ENCODE results near the gene COPS7A. TPM values are rescaled to one million over a fixed set of nuclear protein-coding genes. Genes with fewer than 3 reads are reported as not detected.
A peak's percentile ranks its signal among the peaks of the same experiment; 100 is the strongest.

The COPS7A gene
- total and polyA plus RNA-seq, 2 experiments from 2014 or later, result 37.7 to 51.9 TPM

DNA sequence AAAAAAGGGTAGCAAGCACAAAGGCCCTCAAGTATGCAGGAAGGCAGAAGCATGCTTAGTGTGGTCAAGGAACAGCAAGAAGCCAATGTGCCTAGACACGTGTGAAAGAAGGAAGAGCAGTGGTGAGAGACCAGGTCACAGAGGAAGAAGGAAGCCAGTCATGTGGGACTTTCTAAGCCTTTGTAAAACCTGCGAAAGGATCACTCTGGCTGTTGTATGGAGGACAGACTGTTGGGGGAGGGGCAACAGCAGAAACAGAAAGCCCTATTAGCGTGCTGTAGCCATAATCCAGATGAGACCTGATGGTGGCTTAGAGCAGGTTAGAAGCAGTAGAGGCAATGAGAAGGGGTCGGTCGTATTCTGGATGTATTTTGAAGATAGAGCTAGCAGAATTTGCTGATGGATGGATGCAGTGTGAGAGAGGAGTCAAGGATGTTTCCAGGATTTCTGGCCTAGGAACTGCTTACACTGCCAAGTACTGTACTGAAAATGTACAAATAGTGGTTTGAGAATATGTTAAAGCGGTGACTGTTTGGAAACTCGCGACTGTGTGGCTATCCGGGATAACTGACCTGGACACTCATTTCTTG lies 34.8 kb downstream of the COPS7A start:
- Histone ChIP-seq H3K27ac (ENCODE audit: low read depth) (no peak overlapping the region), H3K79me2 (replicated peaks; ENCODE audit: insufficient read depth) (no peaks in the 10 kb centered on the region), H3K36me3 (ENCODE audit: insufficient read depth) (no peaks in the 10 kb centered on the region), H3K9me2 (ENCODE audit: insufficient read depth) (peaks cover 13% of the 10 kb centered on the region), H3K27me3 (ENCODE audit: insufficient read depth) (no peaks in the 10 kb centered on the region), H2AFZ (peak overlapping the region; percentile 40), H3K4me1 (ENCODE audit: insufficient read depth) (peaks cover 18% of the 10 kb centered on the region), H3F3A (replicated peaks; ENCODE audit: low read depth) (no peaks in the 10 kb centered on the region; the same call in 1 of the 2 replicates), H3K4me3 (no peak overlapping the region), H4K20me1 (replicated peaks; ENCODE audit: insufficient read depth) (no peaks in the 10 kb centered on the region), H3K4me2 (no peak overlapping the region)
- Mint-ChIP-seq H3K4me1 (peaks cover 36% of the 10 kb centered on the region), H3K36me3 (ENCODE audit: low read depth) (no peaks in the 10 kb centered on the region; the same call in 2 of the 3 replicates), H3K27me3 (ENCODE audit: insufficient read depth, low read depth, poor library complexity) (peaks cover 19% of the 10 kb centered on the region), H3K4me3 (no peak overlapping the region; the same call in 2 of the 3 replicates), H3K27ac (no peak overlapping the region), H3K9me3 (no peaks in the 10 kb centered on the region)
- DNase-seq (ENCODE audit: low spot score) (peak; percentile 41), ATAC-seq (no peak)
- TF ChIP-seq NANOG (IDR thresholded peaks at IDR 0.05; ENCODE audit: borderline replicate concordance), result no peak
- TF ChIP-seq EZH2phosphoT487 (IDR thresholded peaks at IDR 0.05; ENCODE audit: unreplicated experiment), result no peak
- no peak for TF ChIP-seq CREB1 (CRISPR knock-in tag; IDR thresholded peaks at IDR 0.05; ENCODE audit: low read depth)
- no peak for TF ChIP-seq JUNB (IDR thresholded peaks at IDR 0.05; ENCODE audit: unreplicated experiment)

DNA sequence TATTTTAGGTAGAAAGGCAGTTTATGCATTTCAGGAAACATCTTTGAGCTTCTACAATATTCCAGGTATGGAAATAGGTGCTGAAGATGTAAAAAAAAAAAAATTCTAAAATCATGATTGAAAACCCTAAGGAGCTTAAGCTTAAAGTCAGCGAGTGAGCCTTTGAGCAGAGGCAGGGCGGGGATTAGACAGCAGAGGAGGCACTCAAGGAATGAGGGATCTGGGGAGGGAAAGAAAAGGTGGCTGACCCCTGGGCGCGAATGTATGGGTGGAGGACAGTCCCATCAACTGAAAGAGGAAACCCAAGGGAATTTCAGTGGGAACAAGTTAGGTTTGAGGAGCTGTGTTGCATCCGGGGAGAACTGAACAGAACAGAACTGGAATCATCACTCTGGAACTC lies 35.9 kb downstream of the COPS7A start:
- no peak for ATAC-seq
- Mint-ChIP-seq H3K4me3 (no peak overlapping the region; the same call in 2 of the 3 replicates), H3K4me1 (peaks cover 35% of the 10 kb centered on the region), H3K9me3 (no peaks in the 10 kb centered on the region; the same call in 2 of the 3 replicates), H3K27me3 (ENCODE audit: insufficient read depth, low read depth, poor library complexity) (peaks cover 27% of the 10 kb centered on the region), H3K36me3 (ENCODE audit: low read depth) (no peaks in the 10 kb centered on the region; the same call in 2 of the 3 replicates), H3K27ac (no peak overlapping the region)
- Histone ChIP-seq H3F3A (replicated peaks; ENCODE audit: low read depth) (no peaks in the 10 kb centered on the region; the same call in 1 of the 2 replicates), H4K20me1 (replicated peaks; ENCODE audit: insufficient read depth) (no peaks in the 10 kb centered on the region), H3K4me1 (ENCODE audit: insufficient read depth) (peaks cover 13% of the 10 kb centered on the region), H3K27me3 (ENCODE audit: insufficient read depth) (no peaks in the 10 kb centered on the region), H3K9me2 (ENCODE audit: insufficient read depth) (peaks cover 13% of the 10 kb centered on the region), H3K79me2 (replicated peaks; ENCODE audit: insufficient read depth) (no peaks in the 10 kb centered on the region), H3K4me3 (no peak overlapping the region), H3K27ac (ENCODE audit: low read depth) (no peak overlapping the region), H3K4me2 (no peak overlapping the region), H2AFZ (no peak overlapping the region), H3K36me3 (ENCODE audit: insufficient read depth) (no peaks in the 10 kb centered on the region)
- no peak for DNase-seq (ENCODE audit: low spot score)
- TF ChIP-seq ZNF331 (CRISPR knock-in tag; IDR thresholded peaks at IDR 0.05; ENCODE audit: low read depth) (no peak), EZH2phosphoT487 (IDR thresholded peaks at IDR 0.05; ENCODE audit: unreplicated experiment) (no peak), NANOG (IDR thresholded peaks at IDR 0.05; ENCODE audit: borderline replicate concordance) (no peak), ETS1 (IDR thresholded peaks at IDR 0.05) (no peak), JUNB (IDR thresholded peaks at IDR 0.05; ENCODE audit: unreplicated experiment) (no peak), POLR2AphosphoS5 (IDR thresholded peaks at IDR 0.05; ENCODE audit: low read depth) (no peak), ZNF462 (CRISPR knock-in tag; IDR thresholded peaks at IDR 0.05) (no peak)
- TF ChIP-seq, protein P1, sequence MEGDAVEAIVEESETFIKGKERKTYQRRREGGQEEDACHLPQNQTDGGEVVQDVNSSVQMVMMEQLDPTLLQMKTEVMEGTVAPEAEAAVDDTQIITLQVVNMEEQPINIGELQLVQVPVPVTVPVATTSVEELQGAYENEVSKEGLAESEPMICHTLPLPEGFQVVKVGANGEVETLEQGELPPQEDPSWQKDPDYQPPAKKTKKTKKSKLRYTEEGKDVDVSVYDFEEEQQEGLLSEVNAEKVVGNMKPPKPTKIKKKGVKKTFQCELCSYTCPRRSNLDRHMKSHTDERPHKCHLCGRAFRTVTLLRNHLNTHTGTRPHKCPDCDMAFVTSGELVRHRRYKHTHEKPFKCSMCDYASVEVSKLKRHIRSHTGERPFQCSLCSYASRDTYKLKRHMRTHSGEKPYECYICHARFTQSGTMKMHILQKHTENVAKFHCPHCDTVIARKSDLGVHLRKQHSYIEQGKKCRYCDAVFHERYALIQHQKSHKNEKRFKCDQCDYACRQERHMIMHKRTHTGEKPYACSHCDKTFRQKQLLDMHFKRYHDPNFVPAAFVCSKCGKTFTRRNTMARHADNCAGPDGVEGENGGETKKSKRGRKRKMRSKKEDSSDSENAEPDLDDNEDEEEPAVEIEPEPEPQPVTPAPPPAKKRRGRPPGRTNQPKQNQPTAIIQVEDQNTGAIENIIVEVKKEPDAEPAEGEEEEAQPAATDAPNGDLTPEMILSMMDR (conservative IDR thresholded peaks at IDR 0.05; ENCODE audit: low read depth in 2 of 2), result no peak
